K562 (cell line): Measurements from ENCODE around the gene OR10G7. TPM values are rescaled to one million over a fixed set of nuclear protein-coding genes. Genes with fewer than 3 reads are reported as not detected.

Experiments used
- FOXA3 ChIP-seq, 2 experiments: fragments of 450-650 bp in 1 of 2; sonication (generic) in 1 of 2; formaldehyde crosslinking; IDR thresholded peaks in 1 of 2; conservative IDR thresholded peaks in 1 of 2; 2 replicates each; pipeline versions ENCODE4 v1.4.0 to v1.8.0; 2020 to 2022; ENCODE audit warnings: mild to moderate bottlenecking in 2 of 2, missing genetic modification reagents in 1 of 2
- FOXK1 ChIP-seq: sonication (generic); formaldehyde crosslinking; IDR thresholded peaks from 2 replicates; pipeline ENCODE4 v1.8.0; 2022; ENCODE audit warnings: missing genetic modification reagents, mild to moderate bottlenecking, borderline replicate concordance
- GATAD2B ChIP-seq: fragments of 450-650 bp; IDR thresholded peaks from 2 replicates; pipeline ENCODE4 v1.6.1; 2017; ENCODE audit warnings: mild to moderate bottlenecking, borderline replicate concordance
- HDAC1 ChIP-seq, 2 experiments: fragments of 450-650 bp; IDR thresholded peaks; 2 replicates each; pipeline ENCODE4 v1.6.1; 2016 to 2017; ENCODE audit warnings: inconsistent platforms in 1 of 2, mild to moderate bottlenecking in 1 of 2, moderate library complexity in 1 of 2
- HDAC8 ChIP-seq: fragments of 450-650 bp; IDR thresholded peaks from 2 replicates; pipeline ENCODE4 v1.6.1; 2016; ENCODE audit warnings: mild to moderate bottlenecking, missing genetic modification characterization, moderate library complexity, missing compliant biosample characterization
- HES1 ChIP-seq: fragments of 450-650 bp; IDR thresholded peaks from 2 replicates; pipeline ENCODE4 v1.6.1; 2016; ENCODE audit warnings: low read depth, mild to moderate bottlenecking, moderate library complexity
- HNRNPL ChIP-seq: fragments of 200-400 bp; formaldehyde crosslinking; IDR thresholded peaks from 2 replicates; pipeline ENCODE4 v1.6.1; 2017; ENCODE audit warnings: low read depth, mild to moderate bottlenecking, low read length
- JUN ChIP-seq, 2 experiments: sonication (generic) in 1 of 2; formaldehyde crosslinking in 1 of 2; IDR thresholded peaks; 2 replicates each; pipeline versions ENCODE4 v1.6.1 to v1.8.0; 2012 to 2022; ENCODE audit warnings: borderline replicate concordance in 2 of 2, mild to moderate bottlenecking in 2 of 2, improper control_type of control experiment in 1 of 2, low read depth in 1 of 2, low read length in 1 of 2, missing genetic modification reagents in 1 of 2
- RCOR1 ChIP-seq, 2 experiments: IDR thresholded peaks; 2 replicates each; pipeline ENCODE4 v1.6.1; 2012; ENCODE audit warnings: low read depth in 2 of 2, low read length in 2 of 2, borderline replicate concordance in 1 of 2, improper control_type of control experiment in 1 of 2
- SMARCE1 ChIP-seq: fragments of 450-650 bp; IDR thresholded peaks from 2 replicates; pipeline ENCODE4 v1.7.1; 2016; ENCODE audit warnings: mild to moderate bottlenecking
- SREBF1 ChIP-seq: fragments of 150-350 bp; IDR thresholded peaks from 2 replicates; pipeline ENCODE4 v1.6.1; 2014; ENCODE audit warnings: antibody characterized with exemption, low read depth, low read length, borderline replicate concordance
- STAG1 ChIP-seq: sonication (generic); formaldehyde crosslinking; IDR thresholded peaks from 2 replicates; pipeline ENCODE4 v1.5.0; 2020; ENCODE audit warnings: missing genetic modification reagents, borderline replicate concordance
- TBL1XR1 ChIP-seq, 2 experiments: IDR thresholded peaks; 2 replicates each; pipeline ENCODE4 v1.6.1; 2012; ENCODE audit warnings: improper control_type of control experiment in 2 of 2, low read length in 2 of 2, mild to moderate bottlenecking in 1 of 2
- TRIM25 ChIP-seq: fragments of 450-650 bp; IDR thresholded peaks from 2 replicates; pipeline ENCODE4 v1.7.0; 2016; ENCODE audit warnings: borderline replicate concordance
- ZBTB11 ChIP-seq, 3 experiments: fragments of 200-800 bp in 1 of 3; fragments of 250-450 bp in 1 of 3; fragments of 450-650 bp in 1 of 3; sonication (Bioruptor Pico) in 1 of 3; sonication (Bioruptor generic) in 1 of 3; formaldehyde crosslinking in 1 of 3; IDR thresholded peaks; 2 replicates each; pipeline versions ENCODE4 v1.6.1 to v1.8.0; 2016 to 2022; ENCODE audit warnings: mild to moderate bottlenecking in 2 of 3, missing genetic modification characterization in 2 of 3, missing compliant biosample characterization in 1 of 3, moderate library complexity in 1 of 3
- ZBTB2 ChIP-seq: fragments of 450-650 bp; IDR thresholded peaks from 2 replicates; pipeline ENCODE4 v1.6.1; 2016; ENCODE audit warnings: antibody characterized with exemption
- ZNF57 ChIP-seq: fragments of 450-650 bp; formaldehyde crosslinking; IDR thresholded peaks from 2 replicates; pipeline ENCODE4 v1.4.0; 2020; ENCODE audit warnings: mild to moderate bottlenecking, moderate library complexity
- polyA plus RNA-seq, 8 experiments: library from polyadenylated mRNA; depleted of rRNA in 4 of 8; stranded (reverse) in 5 of 8; unstranded in 3 of 8; fragments of >200 nt; fragmentation: Nextera tagmentation in 2 of 8; fragmentation: Illumina TruSeq in 1 of 8; extraction: Ambion mirVana in 2 of 8; extraction: Trizol in 1 of 8; gene quantifications; 2 replicates each; pipeline versions ENCODE4 v1.2.1 to v1.2.3, GENCODE V29; 2011 to 2014; ENCODE audit warnings: inconsistent platforms in 1 of 8, missing spikeins in 1 of 8
- total RNA-seq, 7 experiments: library from RNA; depleted of rRNA in 6 of 7; stranded (reverse); fragments of >200 nt in 6 of 7; fragmentation: Illumina TruSeq in 2 of 7; extraction: Trizol in 2 of 7; gene quantifications; 2 replicates each; pipeline versions ENCODE4 v1.2.1 to v1.2.3, GENCODE V29; 2011 to 2021; ENCODE audit warnings: low replicate concordance in 1 of 7

The OR10G7 gene
- total and polyA plus RNA-seq, 9 of the 15 experiments (the other 6 are each of a cell fraction or from before 2014, with no cell fraction given), result not detected

- TF ChIP-seq GATAD2B, result no peak
- TF ChIP-seq HNRNPL, result no peak
- TF ChIP-seq SREBF1, result no peak
- TF ChIP-seq FOXA3 (CRISPR knock-in tag; conservative IDR thresholded peaks at IDR 0.05 in 1 of 2, IDR thresholded peaks at IDR 0.05 in 1 of 2), result no peak
- TF ChIP-seq HES1, result no peak
- no peak for TF ChIP-seq SMARCE1
- no peak for TF ChIP-seq TBL1XR1 (IDR thresholded peaks at IDR 0.05; ENCODE audit: low read length in 2 of 2)
- TF ChIP-seq ZNF57 (CRISPR knock-in tag), result no peak
- no peak for TF ChIP-seq HDAC8 (tag)
- 0 out of 2 replicates have a peak, but pooled peaks have one; percentile 19 for TF ChIP-seq FOXK1 (CRISPR knock-in tag)
- TF ChIP-seq ZBTB2, result no peak
- peak; percentile 71 for TF ChIP-seq STAG1
- peak in 1 of 2 experiments; percentile 71; a peak in 2 of 4 replicates for TF ChIP-seq RCOR1 (IDR thresholded peaks at IDR 0.05; ENCODE audit: borderline replicate concordance in 1 of 2, low read depth in 2 of 2, low read length in 2 of 2)
- TF ChIP-seq ZBTB11 (CRISPR knock-in tag; IDR thresholded peaks at IDR 0.05), result peak in 1 of 3 experiments; percentile 25; a peak in 1 of 6 replicates
- TF ChIP-seq JUN (IDR thresholded peaks at IDR 0.05; ENCODE audit: borderline replicate concordance, low read depth, low read length), result peak; percentile 73; the same call in 1 of the 2 replicates
- TF ChIP-seq JUN (CRISPR knock-in tag; IDR thresholded peaks at IDR 0.05; ENCODE audit: borderline replicate concordance), result no peak
- peak in 1 of 2 experiments; percentile 70; a peak in 1 of 4 replicates for TF ChIP-seq HDAC1 (IDR thresholded peaks at IDR 0.05)
- TF ChIP-seq TRIM25, result no peak
Measured at GRCh38 chr11:124069429-124070401, 28.6 kb upstream of the OR10G7 start (continued).
